Breast epithelium (tissue), 4 donors: Measurements from ENCODE around the gene REG3G. TPM values are rescaled to one million over a fixed set of nuclear protein-coding genes. Genes with fewer than 3 reads are reported as not detected.

Source experiments
- DNase-seq, 2 donors: peaks; one replicate each; pipeline ENCODE4 v3.0.0-alpha.2; 2019; ENCODE audit warnings: low spot score in 2 of 2
- H3K27ac ChIP-seq, 2 donors: fragments of 200-600 bp; sonication (generic) in 1 of 2; one replicate each; pipeline ENCODE4 v1.5.1; 2016 to 2019; ENCODE audit warnings: mild to moderate bottlenecking in 1 of 2
- H3K27me3 ChIP-seq, 2 donors: fragments of 200-600 bp; sonication (generic) in 1 of 2; one replicate each; pipeline versions ENCODE4 v1.5.1 to v1.6.0; 2017 to 2019; ENCODE audit warnings: control low read depth in 1 of 2, mild to moderate bottlenecking in 1 of 2
- H3K36me3 ChIP-seq: fragments of 200-600 bp; one replicate; pipeline ENCODE4 v1.5.1; 2019
- H3K4me1 ChIP-seq, 2 donors: fragments of 200-600 bp; sonication (generic); one replicate each; pipeline ENCODE4 v1.5.1; 2016 to 2019; ENCODE audit warnings: control low read depth in 1 of 2
- H3K4me3 ChIP-seq, 3 donors: fragments of 200-600 bp; sonication (generic); 1 replicate in 2 of 3; 2 replicates in 1 of 3; pipeline ENCODE4 v1.5.1; 2016 to 2019; ENCODE audit warnings: mild to moderate bottlenecking in 3 of 3, moderate library complexity in 2 of 3
- H3K9me3 ChIP-seq, 2 donors: fragments of 200-600 bp; sonication (generic) in 1 of 2; one replicate each; pipeline ENCODE4 v1.5.1; 2016 to 2019; ENCODE audit warnings: control low read depth in 1 of 2
- POLR2A ChIP-seq: fragments of 450-650 bp; IDR thresholded peaks from one replicate; pipeline ENCODE4 v1.6.1; 2016; ENCODE audit warnings: antibody characterized with exemption, mild to moderate bottlenecking, moderate library complexity
- POLR2AphosphoS5 ChIP-seq, 3 donors: sonication (generic); formaldehyde crosslinking; IDR thresholded peaks; one replicate each; pipeline ENCODE4 v1.6.1; 2017; ENCODE audit warnings: antibody characterized with exemption in 3 of 3
- intact Hi-C: fragments of 100-400 bp; cut with DNase I; formaldehyde crosslinking; loops from one replicate; pipeline ENCODE4 v1.15.1; 2023; ENCODE audit warnings: low total_unique reads
- total RNA-seq, 3 donors: library from RNA; depleted of rRNA; stranded (reverse); fragments of >200 nt; gene quantifications; one replicate each; pipeline ENCODE4 v1.1.0, GENCODE V29; 2016
- TF ChIP-seq, protein P1 (sequence below), 3 donors: fragments of 450-650 bp; IDR thresholded peaks; one replicate each; pipeline ENCODE4 v1.5.1; 2016 to 2017; ENCODE audit warnings: antibody characterized with exemption in 3 of 3, mild to moderate bottlenecking in 3 of 3, moderate library complexity in 3 of 3

Gene REG3G
- total RNA-seq, 3 donors from 2014 or later: not detected

DNA sequence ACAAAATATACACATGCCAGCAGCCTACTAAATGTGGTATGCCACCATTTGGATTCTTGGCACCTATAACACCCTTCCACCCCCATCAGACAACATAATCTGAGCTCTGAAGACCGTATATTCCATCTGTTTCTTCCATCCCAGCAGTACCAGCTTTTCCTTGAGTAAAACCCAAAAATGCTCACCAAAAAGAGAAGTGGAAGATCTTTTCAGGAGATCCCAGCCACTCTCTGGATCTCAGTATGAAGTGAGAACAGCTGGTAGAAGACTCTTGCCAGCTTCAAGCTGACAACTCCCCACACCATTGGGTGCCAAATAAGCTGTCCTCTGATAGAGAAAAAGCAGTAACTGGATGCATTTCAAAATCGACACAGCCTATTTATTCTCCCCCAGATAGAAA lies 39.7 kb downstream of the REG3G start:
- no peaks in the 10 kb centered on the region for H3K9me3 ChIP-seq
- H3K27me3 ChIP-seq: no peaks in the 10 kb centered on the region
- no peak for DNase-seq
- H3K4me3 ChIP-seq: no peak overlapping the region
- no peak for TF ChIP-seq POLR2AphosphoS5 (IDR thresholded peaks at IDR 0.05)
- TF ChIP-seq POLR2A: no peak
- TF ChIP-seq, protein P1, sequence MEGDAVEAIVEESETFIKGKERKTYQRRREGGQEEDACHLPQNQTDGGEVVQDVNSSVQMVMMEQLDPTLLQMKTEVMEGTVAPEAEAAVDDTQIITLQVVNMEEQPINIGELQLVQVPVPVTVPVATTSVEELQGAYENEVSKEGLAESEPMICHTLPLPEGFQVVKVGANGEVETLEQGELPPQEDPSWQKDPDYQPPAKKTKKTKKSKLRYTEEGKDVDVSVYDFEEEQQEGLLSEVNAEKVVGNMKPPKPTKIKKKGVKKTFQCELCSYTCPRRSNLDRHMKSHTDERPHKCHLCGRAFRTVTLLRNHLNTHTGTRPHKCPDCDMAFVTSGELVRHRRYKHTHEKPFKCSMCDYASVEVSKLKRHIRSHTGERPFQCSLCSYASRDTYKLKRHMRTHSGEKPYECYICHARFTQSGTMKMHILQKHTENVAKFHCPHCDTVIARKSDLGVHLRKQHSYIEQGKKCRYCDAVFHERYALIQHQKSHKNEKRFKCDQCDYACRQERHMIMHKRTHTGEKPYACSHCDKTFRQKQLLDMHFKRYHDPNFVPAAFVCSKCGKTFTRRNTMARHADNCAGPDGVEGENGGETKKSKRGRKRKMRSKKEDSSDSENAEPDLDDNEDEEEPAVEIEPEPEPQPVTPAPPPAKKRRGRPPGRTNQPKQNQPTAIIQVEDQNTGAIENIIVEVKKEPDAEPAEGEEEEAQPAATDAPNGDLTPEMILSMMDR (IDR thresholded peaks at IDR 0.05): no peak
- intact Hi-C loops: no loop called here
- H3K4me1 ChIP-seq: no peaks in the 10 kb centered on the region
- H3K27ac ChIP-seq: no peak overlapping the region
- H3K36me3 ChIP-seq: no peaks in the 10 kb centered on the region

GRCh38 chr2:79071078-79071477 lies 45.6 kb downstream of the REG3G start:
- H3K4me1 ChIP-seq: no peaks in the 10 kb centered on the region

More at GRCh38 chr2:79071078-79071477, 45.6 kb downstream of the REG3G start:
- no peak overlapping the region for H3K4me3 ChIP-seq
- intact Hi-C loops: no loop called here
- TF ChIP-seq, protein P1 (IDR thresholded peaks at IDR 0.05): no peak
- no peak for TF ChIP-seq POLR2A
- no peak for TF ChIP-seq POLR2AphosphoS5 (IDR thresholded peaks at IDR 0.05)
- no peak for DNase-seq
- no peak overlapping the region for H3K27ac ChIP-seq
- H3K36me3 ChIP-seq: no peaks in the 10 kb centered on the region
- no peaks in the 10 kb centered on the region for H3K9me3 ChIP-seq
- H3K27me3 ChIP-seq: no peaks in the 10 kb centered on the region

Other genes starting within 250 kb of the REG3G start
- gene REG1B, start 62.3 kb downstream of the REG3G start, total RNA-seq: not detected
- gene REG1A, start 94.8 kb downstream of the REG3G start, total RNA-seq: not detected
- gene REG3A, start 134.1 kb downstream of the REG3G start, total RNA-seq: not detected